WTC11 (cell line): ENCODE measurements around the gene CIZ1. TPM values are rescaled to one million over a fixed set of nuclear protein-coding genes. Genes with fewer than 3 reads are reported as not detected.

Experiments
- ATAC-seq: fragments of 200-7000 bp; cut with Tn5 transposase; 2 replicates; pipeline ENCODE4 v1.10.0; 2021; ENCODE audit warnings: mild to moderate bottlenecking, moderate library complexity
- CTCF ChIA-PET: fragments of 300-600 bp; sonication (Branson Sonifier 250); formaldehyde crosslinking; loops from one replicate; lab custom pipeline; 2021; ENCODE audit warnings: antibody characterized with exemption; lab: Charles Lee
- POLR2A ChIA-PET: fragments of 350-600 bp; sonication (Branson Sonifier 250); formaldehyde crosslinking; loops from one replicate; lab custom pipeline; 2021; ENCODE audit warnings: antibody characterized with exemption; lab: Charles Lee
- DNase-seq: peaks from one replicate; pipeline ENCODE4 v3.0.0; 2021; ENCODE audit warnings: low spot score
- H3K27ac Mint-ChIP-seq: 2 replicates; pipeline ENCODE4 v1.8.0; 2021; ENCODE audit warnings: mixed read lengths
- H3K27me3 Mint-ChIP-seq: 2 replicates; pipeline ENCODE4 v1.8.0; 2021; ENCODE audit warnings: low read depth, mild to moderate bottlenecking, moderate library complexity, mixed read lengths
- H3K36me3 Mint-ChIP-seq: 2 replicates; pipeline ENCODE4 v1.8.0; 2021; ENCODE audit warnings: mixed read lengths
- H3K4me1 Mint-ChIP-seq: 2 replicates; pipeline ENCODE4 v1.8.0; 2022; ENCODE audit warnings: mixed read lengths
- H3K4me3 Mint-ChIP-seq: 2 replicates; pipeline ENCODE4 v1.8.0; 2021; ENCODE audit warnings: mild to moderate bottlenecking, moderate library complexity, mixed read lengths
- H3K9me3 Mint-ChIP-seq: 2 replicates; pipeline ENCODE4 v1.8.0; 2021; ENCODE audit warnings: mixed read lengths
- AFF4 ChIP-seq: sonication (generic); formaldehyde crosslinking; IDR thresholded peaks from 2 replicates; pipeline ENCODE4 v1.8.1; 2023; ENCODE audit warnings: mild to moderate bottlenecking, missing genetic modification reagents, borderline replicate concordance
- ATF2 ChIP-seq: sonication (generic); formaldehyde crosslinking; IDR thresholded peaks from 2 replicates; pipeline ENCODE4 v1.8.1; 2022; ENCODE audit warnings: low read depth, missing genetic modification reagents, borderline replicate concordance
- CDX4 ChIP-seq: fragments of 250-450 bp; sonication (Bioruptor Pico); IDR thresholded peaks from 2 replicates; pipeline ENCODE4 v1.9.0; 2021; ENCODE audit warnings: moderate library complexity, mild to moderate bottlenecking, inconsistent platforms, borderline replicate concordance
- CREB1 ChIP-seq: sonication (generic); formaldehyde crosslinking; IDR thresholded peaks from 2 replicates; pipeline ENCODE4 v1.8.0; 2023; ENCODE audit warnings: mild to moderate bottlenecking, missing genetic modification reagents
- CREM ChIP-seq: sonication (generic); formaldehyde crosslinking; IDR thresholded peaks from 2 replicates; pipeline ENCODE4 v1.8.1; 2022; ENCODE audit warnings: mild to moderate bottlenecking, missing genetic modification reagents, moderate library complexity
- CTCF ChIP-seq: fragments of 200-600 bp; IDR thresholded peaks from 2 replicates; pipeline ENCODE4 v1.8.0; 2022; ENCODE audit warnings: antibody characterized with exemption
- EMX1 ChIP-seq: fragments of 250-450 bp; sonication (Bioruptor Pico); IDR thresholded peaks from 2 replicates; pipeline ENCODE4 v1.8.0; 2021; ENCODE audit warnings: mild to moderate bottlenecking
- ESRRA ChIP-seq: sonication (generic); formaldehyde crosslinking; IDR thresholded peaks from 2 replicates; pipeline ENCODE4 v1.8.1; 2022; ENCODE audit warnings: mild to moderate bottlenecking, missing genetic modification reagents, borderline replicate concordance
- FOXK1 ChIP-seq: sonication (generic); formaldehyde crosslinking; IDR thresholded peaks from 2 replicates; pipeline ENCODE4 v1.8.0; 2022; ENCODE audit warnings: mild to moderate bottlenecking, moderate library complexity, missing genetic modification reagents
- FOXP1 ChIP-seq: sonication (generic); formaldehyde crosslinking; IDR thresholded peaks from 2 replicates; pipeline ENCODE4 v1.8.0; 2022; ENCODE audit warnings: missing genetic modification reagents, mild to moderate bottlenecking, moderate library complexity, borderline replicate concordance
- JUN ChIP-seq: sonication (generic); formaldehyde crosslinking; IDR thresholded peaks from 2 replicates; pipeline ENCODE4 v1.8.0; 2023; ENCODE audit warnings: mild to moderate bottlenecking, missing genetic modification reagents
- NFATC4 ChIP-seq: fragments of 250-450 bp; sonication (Bioruptor Pico); IDR thresholded peaks from 2 replicates; pipeline ENCODE4 v1.9.0; 2021; ENCODE audit warnings: mild to moderate bottlenecking
- NR3C1 ChIP-seq: sonication (generic); formaldehyde crosslinking; conservative IDR thresholded peaks from 2 replicates; pipeline ENCODE4 v1.8.1; 2023; ENCODE audit warnings: low read depth, mild to moderate bottlenecking, missing genetic modification reagents
- PRDM15 ChIP-seq: sonication (generic); formaldehyde crosslinking; IDR thresholded peaks from 2 replicates; pipeline ENCODE4 v1.8.0; 2022; ENCODE audit warnings: missing genetic modification reagents
- PRRX2 ChIP-seq: fragments of 250-450 bp; sonication (Bioruptor Pico); IDR thresholded peaks from 2 replicates; pipeline ENCODE4 v1.8.0; 2021; ENCODE audit warnings: mild to moderate bottlenecking
- TCF7 ChIP-seq: sonication (generic); formaldehyde crosslinking; IDR thresholded peaks from 2 replicates; pipeline ENCODE4 v1.8.0; 2022; ENCODE audit warnings: mild to moderate bottlenecking, low read depth, missing genetic modification reagents, moderate library complexity
- ZBTB21 ChIP-seq: sonication (generic); formaldehyde crosslinking; IDR thresholded peaks from 2 replicates; pipeline ENCODE4 v1.8.1; 2023; ENCODE audit warnings: mild to moderate bottlenecking, missing genetic modification reagents, borderline replicate concordance
- ZMAT4 ChIP-seq: fragments of 250-450 bp; sonication (Bioruptor Pico); IDR thresholded peaks from 2 replicates; pipeline ENCODE4 v1.9.0; 2021; ENCODE audit warnings: mild to moderate bottlenecking
- ZNF232 ChIP-seq: sonication (generic); formaldehyde crosslinking; IDR thresholded peaks from 2 replicates; pipeline ENCODE4 v1.8.0; 2022; ENCODE audit warnings: mild to moderate bottlenecking, missing genetic modification reagents
- ZNF396 ChIP-seq: fragments of 250-450 bp; sonication (Bioruptor Pico); IDR thresholded peaks from 2 replicates; pipeline ENCODE4 v1.8.0; 2021; ENCODE audit warnings: mild to moderate bottlenecking, moderate library complexity, borderline replicate concordance
- ZNF416 ChIP-seq: fragments of 250-450 bp; sonication (Bioruptor Pico); IDR thresholded peaks from 2 replicates; pipeline ENCODE4 v1.9.0; 2021; ENCODE audit warnings: mild to moderate bottlenecking, inconsistent platforms
- ZSCAN18 ChIP-seq: fragments of 250-450 bp; sonication (Bioruptor Pico); IDR thresholded peaks from 2 replicates; pipeline ENCODE4 v2.1.2; 2022; ENCODE audit warnings: mild to moderate bottlenecking, moderate library complexity
- total RNA-seq: library from RNA; stranded (reverse); gene quantifications from 3 replicates; pipeline ENCODE4 v1.2.3, GENCODE V29; 2021

The CIZ1 gene
- total RNA-seq, 1 experiment from 2014 or later: 90.2 TPM

GRCh38 chr9:128121924-128122808 is 69.2 kb downstream of the CIZ1 start:
- Mint-ChIP-seq H3K36me3 (peaks cover 19% of the 10 kb centered on the region), H3K4me1 (peaks cover 23% of the 10 kb centered on the region)
- DNase-seq: no peak
- TF ChIP-seq ZNF416 (CRISPR knock-in tag): no peak
- TF ChIP-seq FOXK1 (CRISPR knock-in tag): no peak
- TF ChIP-seq NFATC4 (CRISPR knock-in tag): no peak
- no peak for TF ChIP-seq ESRRA (CRISPR knock-in tag)
- TF ChIP-seq CREM (CRISPR knock-in tag): no peak
- TF ChIP-seq FOXP1: no peak
- no peak for TF ChIP-seq ATF2 (CRISPR knock-in tag)
- TF ChIP-seq ZNF232: no peak
- no peak for TF ChIP-seq NR3C1 (CRISPR knock-in tag)
- TF ChIP-seq CDX4 (CRISPR knock-in tag): no peak
- no peak for TF ChIP-seq ZNF396
- TF ChIP-seq AFF4 (CRISPR knock-in tag): no peak
- no peak for TF ChIP-seq JUN (CRISPR knock-in tag)
- no peak for TF ChIP-seq CTCF
- TF ChIP-seq, all 79 proteins: peak for 0
- Mint-ChIP-seq H3K9me3 (no peaks in the 10 kb centered on the region), H3K27me3 (no peaks in the 10 kb centered on the region), H3K27ac (no peak overlapping the region), H3K4me3 (no peak overlapping the region)
- no peak for ATAC-seq
- CTCF ChIA-PET: no interaction called here
- POLR2A ChIA-PET: no interaction called here

- no peak for DNase-seq
- Mint-ChIP-seq H3K27me3 (no peaks in the 10 kb centered on the region), H3K4me1 (peaks cover 22% of the 10 kb centered on the region), H3K27ac (no peak overlapping the region), H3K4me3 (no peak overlapping the region), H3K36me3 (peaks cover 19% of the 10 kb centered on the region), H3K9me3 (no peaks in the 10 kb centered on the region)
- ChIA-PET CTCF (no interaction called here), POLR2A (no interaction called here)
- ATAC-seq: no peak
- TF ChIP-seq PRRX2 (no peak), CREB1 (CRISPR knock-in tag) (no peak), ZMAT4 (CRISPR knock-in tag) (no peak), PRDM15 (no peak), ZSCAN18 (no peak), TCF7 (no peak), ZBTB21 (CRISPR knock-in tag) (no peak), ZNF396 (no peak), EMX1 (CRISPR knock-in tag) (no peak)
These were observed 69.9 kb downstream of the CIZ1 start for GRCh38 chr9:128121466-128121810.
